Measurements from ENCODE around the gene TAF4.

TAF4 gene

DNA sequence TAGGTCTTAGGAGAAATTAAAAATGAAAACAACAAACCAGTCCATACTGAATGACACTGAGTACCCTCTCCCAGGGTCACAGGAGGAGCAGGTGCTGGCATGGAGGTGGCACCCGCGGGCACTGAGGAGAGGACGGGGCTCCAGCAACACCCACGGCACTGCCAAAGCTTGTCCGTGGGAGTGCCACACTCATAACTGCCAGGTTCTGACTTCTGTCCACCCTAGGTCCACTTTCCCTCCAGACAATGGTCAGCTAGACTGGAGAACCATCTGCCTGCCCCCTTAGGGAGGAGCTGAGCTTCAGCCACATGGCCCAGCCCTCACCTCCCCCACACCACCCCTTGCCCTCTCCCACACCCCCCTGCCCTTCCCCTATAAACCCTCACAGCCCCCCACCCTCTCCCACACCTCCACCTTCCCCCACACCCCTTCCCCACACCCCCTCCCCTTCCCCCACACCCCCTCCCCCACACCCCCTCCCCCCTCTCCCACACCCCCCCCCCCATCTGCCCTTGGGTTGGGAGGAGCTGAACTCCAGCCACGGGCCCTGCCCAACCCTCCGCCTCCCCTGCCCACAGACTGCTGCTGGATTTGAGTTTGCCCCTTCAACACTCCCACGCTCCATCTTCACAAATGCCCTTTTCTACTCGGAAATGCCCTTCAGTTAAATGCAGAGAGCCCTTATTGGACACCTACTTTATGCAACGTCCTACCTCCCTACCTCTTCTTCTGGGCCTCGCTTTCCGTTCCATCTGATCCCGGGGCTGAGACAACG lies 129.6 kb downstream of the TAF4 start:
- H3K79me2 ChIP-seq (ENCODE audit: insufficient read depth, low read length): no peaks in the 10 kb centered on the region
- no peak overlapping the region for H3K27ac ChIP-seq (ENCODE audit: low read depth, low read length)
- H3K36me3 ChIP-seq (ENCODE audit: low read length): no peaks in the 10 kb centered on the region
- no peak overlapping the region for H2AFZ ChIP-seq (ENCODE audit: low read depth, low read length, severe bottlenecking)
- no peaks in the 10 kb centered on the region for H3K9me3 ChIP-seq (ENCODE audit: insufficient read depth, low read length)
- TF ChIP-seq, protein P1, sequence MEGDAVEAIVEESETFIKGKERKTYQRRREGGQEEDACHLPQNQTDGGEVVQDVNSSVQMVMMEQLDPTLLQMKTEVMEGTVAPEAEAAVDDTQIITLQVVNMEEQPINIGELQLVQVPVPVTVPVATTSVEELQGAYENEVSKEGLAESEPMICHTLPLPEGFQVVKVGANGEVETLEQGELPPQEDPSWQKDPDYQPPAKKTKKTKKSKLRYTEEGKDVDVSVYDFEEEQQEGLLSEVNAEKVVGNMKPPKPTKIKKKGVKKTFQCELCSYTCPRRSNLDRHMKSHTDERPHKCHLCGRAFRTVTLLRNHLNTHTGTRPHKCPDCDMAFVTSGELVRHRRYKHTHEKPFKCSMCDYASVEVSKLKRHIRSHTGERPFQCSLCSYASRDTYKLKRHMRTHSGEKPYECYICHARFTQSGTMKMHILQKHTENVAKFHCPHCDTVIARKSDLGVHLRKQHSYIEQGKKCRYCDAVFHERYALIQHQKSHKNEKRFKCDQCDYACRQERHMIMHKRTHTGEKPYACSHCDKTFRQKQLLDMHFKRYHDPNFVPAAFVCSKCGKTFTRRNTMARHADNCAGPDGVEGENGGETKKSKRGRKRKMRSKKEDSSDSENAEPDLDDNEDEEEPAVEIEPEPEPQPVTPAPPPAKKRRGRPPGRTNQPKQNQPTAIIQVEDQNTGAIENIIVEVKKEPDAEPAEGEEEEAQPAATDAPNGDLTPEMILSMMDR (IDR thresholded peaks at IDR 0.05; ENCODE audit: insufficient read depth, low read length, poor library complexity, severe bottlenecking): no peak
- TF ChIP-seq EZH2phosphoT487 (conservative IDR thresholded peaks at IDR 0.05; ENCODE audit: low read length): no peak
- no peak overlapping the region for H3K4me3 ChIP-seq (ENCODE audit: insufficient read depth, low read length, poor library complexity, severe bottlenecking)
- no peak overlapping the region for H3K9ac ChIP-seq (ENCODE audit: low read length)
- no peaks in the 10 kb centered on the region for H3F3A ChIP-seq (ENCODE audit: insufficient read depth)
- no peak overlapping the region for H3K4me2 ChIP-seq (ENCODE audit: low read depth, low read length, poor library complexity, severe bottlenecking)
- no peaks in the 10 kb centered on the region for H3K27me3 ChIP-seq (ENCODE audit: low read length)
- no peaks in the 10 kb centered on the region for H4K20me1 ChIP-seq (ENCODE audit: low read depth, low read length)
- no peaks in the 10 kb centered on the region for H3K9me2 ChIP-seq (replicated peaks; ENCODE audit: insufficient read depth, low read length)

DNA sequence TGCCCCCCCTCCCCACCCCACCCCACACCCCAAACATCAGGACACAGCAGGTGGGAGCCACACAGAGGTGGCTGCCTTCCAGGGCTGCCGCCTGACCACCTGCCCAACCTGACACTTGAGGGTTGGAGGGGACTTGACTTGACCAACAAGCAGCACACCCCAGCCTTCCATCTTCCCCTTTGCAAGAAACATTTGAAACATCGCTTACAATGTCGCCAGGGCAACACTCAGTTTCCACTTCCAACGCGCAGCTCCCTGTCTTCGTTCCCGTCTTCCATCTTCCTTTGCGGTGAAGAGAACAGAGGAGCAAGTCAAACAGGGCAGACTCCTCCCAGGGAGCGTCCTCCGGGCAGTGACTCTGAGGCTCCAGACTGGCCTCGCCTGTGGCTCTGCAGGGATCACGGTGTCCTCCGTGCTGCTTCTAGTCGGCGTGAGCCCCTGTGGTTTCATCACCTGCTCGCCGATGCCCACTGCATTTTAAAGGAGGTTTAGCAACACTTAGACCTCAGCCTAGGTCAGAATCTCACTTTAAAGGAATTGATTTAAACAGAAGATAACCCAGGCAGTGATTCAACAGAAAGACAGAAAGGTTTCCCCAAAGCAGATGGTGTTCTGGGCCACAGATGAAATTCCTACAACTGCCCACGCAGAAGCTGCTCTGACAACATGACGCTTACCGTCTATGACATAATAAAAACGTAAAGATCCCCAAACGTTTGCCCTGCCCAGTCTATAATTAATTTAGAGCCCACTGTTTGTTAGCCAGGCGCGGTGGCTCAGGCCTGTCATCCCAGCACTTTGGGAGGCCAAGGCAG lies 130.8 kb downstream of the TAF4 start:
- no peaks in the 10 kb centered on the region for H4K20me1 ChIP-seq (ENCODE audit: low read depth, low read length)
- H3K4me2 ChIP-seq (ENCODE audit: low read depth, low read length, poor library complexity, severe bottlenecking): no peak overlapping the region
- H3K27me3 ChIP-seq (ENCODE audit: low read length): no peaks in the 10 kb centered on the region
- H3K79me2 ChIP-seq (ENCODE audit: insufficient read depth, low read length): no peaks in the 10 kb centered on the region
- no peaks in the 10 kb centered on the region for H3K9me2 ChIP-seq (replicated peaks; ENCODE audit: insufficient read depth, low read length)
- no peak overlapping the region for H2AFZ ChIP-seq (ENCODE audit: low read depth, low read length, severe bottlenecking)
- no peaks in the 10 kb centered on the region for H3F3A ChIP-seq (ENCODE audit: insufficient read depth)
- H3K36me3 ChIP-seq (ENCODE audit: low read length): no peaks in the 10 kb centered on the region
- no peak overlapping the region for H3K9ac ChIP-seq (ENCODE audit: low read length)
- TF ChIP-seq, protein P1 (IDR thresholded peaks at IDR 0.05; ENCODE audit: insufficient read depth, low read length, poor library complexity, severe bottlenecking): no peak
- TF ChIP-seq EZH2phosphoT487 (conservative IDR thresholded peaks at IDR 0.05; ENCODE audit: low read length): no peak
- H3K9me3 ChIP-seq (ENCODE audit: insufficient read depth, low read length): no peaks in the 10 kb centered on the region
- H3K27ac ChIP-seq (ENCODE audit: low read depth, low read length): no peak overlapping the region
- no peak overlapping the region for H3K4me3 ChIP-seq (ENCODE audit: insufficient read depth, low read length, poor library complexity, severe bottlenecking)

DNA sequence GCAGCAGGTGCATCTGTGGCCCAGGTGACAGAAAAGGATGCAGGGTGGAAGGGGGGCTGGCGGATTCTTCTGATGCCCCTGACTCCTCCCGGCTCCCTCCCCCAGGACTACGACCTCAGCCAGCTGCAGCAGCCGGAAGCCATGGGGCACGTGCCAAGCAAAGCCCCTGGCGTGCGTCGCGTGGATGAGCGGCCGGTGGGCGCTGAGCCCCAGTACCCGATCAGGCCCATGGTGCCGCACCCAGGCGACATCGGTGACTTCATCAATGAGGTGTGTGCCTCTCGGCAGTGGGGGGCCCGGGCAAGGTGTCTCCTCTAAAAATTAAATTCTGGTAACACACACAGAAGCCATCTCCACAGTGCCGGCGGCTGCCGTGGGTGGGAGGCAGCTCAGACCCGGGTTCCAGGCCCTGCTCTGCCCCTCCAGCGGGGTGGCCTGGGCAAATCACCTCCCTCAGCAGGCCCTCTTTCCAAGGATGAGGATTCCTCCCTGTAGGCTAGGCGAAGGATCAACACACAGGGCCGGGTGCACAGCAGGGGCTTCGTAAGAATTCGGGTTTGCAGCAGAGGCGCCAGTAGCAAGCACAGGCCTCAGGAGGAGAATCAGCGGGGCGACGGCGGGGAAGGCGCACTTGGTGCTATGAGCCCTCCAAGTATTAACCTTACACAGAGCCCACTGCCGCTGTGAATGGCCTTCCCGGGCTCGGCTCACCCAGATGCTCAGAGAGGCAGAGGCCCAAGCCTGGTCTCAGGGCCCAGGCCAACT lies 131.5 kb downstream of the TAF4 start:
- no peak overlapping the region for H3K4me2 ChIP-seq (ENCODE audit: low read depth, low read length, poor library complexity, severe bottlenecking)
- no peaks in the 10 kb centered on the region for H3K27me3 ChIP-seq (ENCODE audit: low read length)
- no peaks in the 10 kb centered on the region for H3K9me3 ChIP-seq (ENCODE audit: insufficient read depth, low read length)
- no peak overlapping the region for H2AFZ ChIP-seq (ENCODE audit: low read depth, low read length, severe bottlenecking)
- no peaks in the 10 kb centered on the region for H4K20me1 ChIP-seq (ENCODE audit: low read depth, low read length)
- H3K9ac ChIP-seq (ENCODE audit: low read length): no peak overlapping the region
- no peak for TF ChIP-seq EZH2phosphoT487 (conservative IDR thresholded peaks at IDR 0.05; ENCODE audit: low read length)
- TF ChIP-seq, protein P1 (IDR thresholded peaks at IDR 0.05; ENCODE audit: insufficient read depth, low read length, poor library complexity, severe bottlenecking): no peak
- no peak overlapping the region for H3K27ac ChIP-seq (ENCODE audit: low read depth, low read length)
- H3F3A ChIP-seq (ENCODE audit: insufficient read depth): no peaks in the 10 kb centered on the region
- no peaks in the 10 kb centered on the region for H3K9me2 ChIP-seq (replicated peaks; ENCODE audit: insufficient read depth, low read length)
- H3K4me3 ChIP-seq (ENCODE audit: insufficient read depth, low read length, poor library complexity, severe bottlenecking): no peak overlapping the region
- no peaks in the 10 kb centered on the region for H3K36me3 ChIP-seq (ENCODE audit: low read length)
- no peaks in the 10 kb centered on the region for H3K79me2 ChIP-seq (ENCODE audit: insufficient read depth, low read length)
